Measurements from ENCODE around the gene CD44. TPM values are rescaled to one million over a fixed set of nuclear protein-coding genes. Genes with fewer than 3 reads are reported as not detected.

Gene CD44
- total RNA-seq, 1 donor from 2014 or later = 0.65 TPM

DNA sequence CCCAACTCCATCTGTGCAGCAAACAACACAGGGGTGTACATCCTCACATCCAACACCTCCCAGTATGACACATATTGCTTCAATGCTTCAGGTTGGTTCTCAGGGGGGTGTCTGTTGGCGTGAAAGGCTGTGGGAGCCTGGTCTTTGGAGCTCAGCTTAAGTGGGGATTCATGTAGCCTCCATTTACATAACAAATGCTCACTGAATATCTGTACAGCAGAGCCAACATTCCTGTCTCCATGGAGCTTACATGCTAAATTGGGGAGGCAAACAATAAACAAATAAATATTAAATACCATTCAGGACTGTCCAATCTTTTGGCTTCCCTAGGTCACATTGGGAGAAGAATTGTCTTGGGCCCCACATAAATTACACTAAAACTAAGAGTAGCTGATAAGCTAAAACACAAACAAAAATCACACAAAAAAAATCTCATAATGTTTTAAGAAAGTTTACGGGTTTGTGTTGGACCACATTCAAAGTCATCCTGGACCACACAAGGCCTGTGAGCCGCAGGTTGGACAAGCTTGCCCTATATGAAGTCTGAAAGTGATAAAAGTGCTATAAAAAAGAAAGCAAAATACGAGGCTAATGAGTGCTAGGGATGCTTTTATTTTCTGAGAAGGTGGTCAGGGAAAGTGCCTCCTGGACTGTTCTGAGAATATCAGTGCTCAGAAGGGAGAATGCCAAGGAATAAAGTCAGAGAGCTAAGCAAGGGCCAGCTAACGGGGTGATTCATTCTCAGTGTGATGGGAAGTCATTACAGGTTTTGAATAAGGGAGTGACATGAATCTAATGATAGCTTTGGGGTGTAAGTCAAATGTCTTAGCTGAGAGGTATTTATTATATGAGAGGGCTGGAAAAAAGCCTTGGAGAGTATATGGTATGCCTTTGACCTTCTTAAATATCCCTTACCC, 41.6 kb downstream of the CD44 start:
- Mint-ChIP-seq H3K27me3 (ENCODE audit: low read depth) (no peaks in the 10 kb centered on the region), H3K9me3 (no peaks in the 10 kb centered on the region), H3K4me1 (peaks cover 48% of the 10 kb centered on the region), H3K4me3 (no peak overlapping the region), H3K36me3 (ENCODE audit: low read depth) (no peaks in the 10 kb centered on the region), H3K27ac (ENCODE audit: unreplicated experiment) (peak overlapping the region; percentile 44)
- TF ChIP-seq, protein P1, sequence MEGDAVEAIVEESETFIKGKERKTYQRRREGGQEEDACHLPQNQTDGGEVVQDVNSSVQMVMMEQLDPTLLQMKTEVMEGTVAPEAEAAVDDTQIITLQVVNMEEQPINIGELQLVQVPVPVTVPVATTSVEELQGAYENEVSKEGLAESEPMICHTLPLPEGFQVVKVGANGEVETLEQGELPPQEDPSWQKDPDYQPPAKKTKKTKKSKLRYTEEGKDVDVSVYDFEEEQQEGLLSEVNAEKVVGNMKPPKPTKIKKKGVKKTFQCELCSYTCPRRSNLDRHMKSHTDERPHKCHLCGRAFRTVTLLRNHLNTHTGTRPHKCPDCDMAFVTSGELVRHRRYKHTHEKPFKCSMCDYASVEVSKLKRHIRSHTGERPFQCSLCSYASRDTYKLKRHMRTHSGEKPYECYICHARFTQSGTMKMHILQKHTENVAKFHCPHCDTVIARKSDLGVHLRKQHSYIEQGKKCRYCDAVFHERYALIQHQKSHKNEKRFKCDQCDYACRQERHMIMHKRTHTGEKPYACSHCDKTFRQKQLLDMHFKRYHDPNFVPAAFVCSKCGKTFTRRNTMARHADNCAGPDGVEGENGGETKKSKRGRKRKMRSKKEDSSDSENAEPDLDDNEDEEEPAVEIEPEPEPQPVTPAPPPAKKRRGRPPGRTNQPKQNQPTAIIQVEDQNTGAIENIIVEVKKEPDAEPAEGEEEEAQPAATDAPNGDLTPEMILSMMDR (conservative IDR thresholded peaks at IDR 0.05) = no peak
- no peak for DNase-seq (ENCODE audit: low read depth, low spot score)

DNA sequence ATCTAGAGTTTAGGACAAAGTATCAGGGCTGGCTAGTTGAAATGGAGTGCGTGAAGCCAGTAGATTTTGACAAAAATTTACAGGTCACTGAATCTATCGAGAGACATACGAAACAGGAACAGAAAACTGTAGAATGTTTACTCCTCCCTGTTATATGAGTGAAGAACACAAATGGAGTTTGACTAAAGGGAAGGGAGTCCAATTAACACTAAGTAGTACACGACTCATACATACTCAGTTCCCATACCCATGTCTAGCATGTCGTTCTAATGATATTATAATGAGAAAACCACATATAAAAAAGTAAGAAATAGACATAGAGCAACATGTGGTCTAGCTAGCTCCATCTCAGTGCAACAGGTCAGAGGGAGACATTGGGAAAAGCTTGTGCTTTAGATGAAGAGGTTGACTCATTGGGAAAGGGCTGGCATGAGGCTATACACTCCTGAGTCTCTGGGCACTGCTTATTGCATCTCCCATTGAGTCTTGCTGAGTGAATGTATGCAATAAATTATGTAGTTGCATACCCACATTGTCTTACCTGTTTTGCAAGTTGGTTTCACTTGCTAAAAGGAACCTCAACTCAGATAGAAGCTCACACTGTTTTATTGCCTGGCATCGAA, 43.5 kb downstream of the CD44 start:
- Mint-ChIP-seq H3K27ac (ENCODE audit: unreplicated experiment) (peak overlapping the region; percentile 31), H3K36me3 (ENCODE audit: low read depth) (no peaks in the 10 kb centered on the region), H3K27me3 (ENCODE audit: low read depth) (no peaks in the 10 kb centered on the region), H3K4me3 (no peak overlapping the region), H3K9me3 (no peaks in the 10 kb centered on the region), H3K4me1 (peaks cover 52% of the 10 kb centered on the region)
- TF ChIP-seq, protein P1 (conservative IDR thresholded peaks at IDR 0.05) = no peak
- DNase-seq (ENCODE audit: low read depth, low spot score) = no peak

DNA sequence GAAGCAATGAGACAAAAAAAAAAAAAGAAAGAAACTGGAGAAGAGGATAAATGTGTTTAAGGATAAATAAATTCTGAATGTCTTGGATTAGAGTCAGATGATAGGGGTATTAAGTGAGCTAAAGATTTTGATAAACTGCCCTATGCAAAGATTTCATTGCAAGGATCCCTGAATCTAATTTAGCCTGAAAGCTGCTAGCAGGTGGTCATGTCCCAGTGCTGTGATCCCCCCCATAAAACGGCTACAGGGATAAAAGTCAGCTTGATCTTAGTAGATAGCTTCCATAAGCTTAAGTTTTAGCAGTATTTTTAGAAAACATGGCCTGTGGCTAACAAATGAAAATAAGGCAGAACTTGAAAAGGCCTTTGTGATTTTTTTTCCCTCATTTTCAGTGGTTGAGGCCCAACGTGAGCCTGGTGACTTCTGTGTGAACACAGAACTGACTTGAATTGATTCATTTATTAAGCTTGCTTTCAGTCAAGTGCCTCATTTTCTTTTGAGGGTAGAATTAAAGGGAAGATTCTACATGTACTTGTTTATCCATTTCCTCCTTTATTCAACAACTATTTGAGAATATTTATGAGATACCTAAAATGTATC, 44.5 kb downstream of the CD44 start:
- Mint-ChIP-seq H3K9me3 (no peaks in the 10 kb centered on the region), H3K36me3 (ENCODE audit: low read depth) (no peaks in the 10 kb centered on the region), H3K27ac (ENCODE audit: unreplicated experiment) (peak overlapping the region; percentile 75), H3K27me3 (ENCODE audit: low read depth) (no peaks in the 10 kb centered on the region), H3K4me1 (peaks cover 52% of the 10 kb centered on the region), H3K4me3 (no peak overlapping the region)
- DNase-seq (ENCODE audit: low read depth, low spot score) = no peak
- TF ChIP-seq, protein P1 (conservative IDR thresholded peaks at IDR 0.05) = no peak

GRCh38 chr11:35185696-35186095, 46.7 kb downstream of the CD44 start:
- DNase-seq (ENCODE audit: low read depth, low spot score) = no peak
- Mint-ChIP-seq H3K4me1 (peaks cover 44% of the 10 kb centered on the region), H3K27me3 (ENCODE audit: low read depth) (no peaks in the 10 kb centered on the region), H3K9me3 (no peaks in the 10 kb centered on the region), H3K27ac (ENCODE audit: unreplicated experiment) (no peak overlapping the region), H3K4me3 (no peak overlapping the region), H3K36me3 (ENCODE audit: low read depth) (no peaks in the 10 kb centered on the region)
- TF ChIP-seq, protein P1 (conservative IDR thresholded peaks at IDR 0.05) = no peak

- no peaks in the 10 kb centered on the region for H3K36me3 Mint-ChIP-seq (ENCODE audit: low read depth)
- TF ChIP-seq, protein P1 (conservative IDR thresholded peaks at IDR 0.05) = no peak
- H3K27me3 Mint-ChIP-seq (ENCODE audit: low read depth) = no peaks in the 10 kb centered on the region
- peaks cover 44% of the 10 kb centered on the region for H3K4me1 Mint-ChIP-seq
- no peak overlapping the region for H3K27ac Mint-ChIP-seq (ENCODE audit: unreplicated experiment)
- H3K9me3 Mint-ChIP-seq = no peaks in the 10 kb centered on the region
- DNase-seq (ENCODE audit: low read depth, low spot score) = no peak
- H3K4me3 Mint-ChIP-seq = no peak overlapping the region
Observed at GRCh38 chr11:35187996-35188395, 49.0 kb downstream of the CD44 start.
